K562 (cell line): ENCODE measurements around the gene SLC7A8.

ENCODE experiments used
- BCLAF1 ChIP-seq, 2 experiments: fragments of 450-650 bp in 1 of 2; IDR thresholded peaks; 2 replicates each; pipeline ENCODE4 v1.6.1; 2011 to 2017; ENCODE audit warnings: low read depth in 2 of 2, antibody characterized with exemption in 1 of 2, borderline replicate concordance in 1 of 2, low read length in 1 of 2, mild to moderate bottlenecking in 1 of 2, mixed read lengths in 1 of 2; ENCODE audit not compliant: control insufficient read depth in 1 of 2
- CTCF ChIP-seq, 3 experiments: IDR thresholded peaks in 2 of 3; conservative IDR thresholded peaks in 1 of 3; 2 replicates each; pipeline ENCODE4 v1.5.1; 2011 to 2012; ENCODE audit warnings: low read length in 3 of 3, mild to moderate bottlenecking in 3 of 3, control low read depth in 2 of 3, improper control_type of control experiment in 1 of 3, inconsistent platforms in 1 of 3, low read depth in 1 of 3, mixed read lengths in 1 of 3, moderate library complexity in 1 of 3; ENCODE audit not compliant: insufficient read depth in 2 of 3
- ETS1 ChIP-seq: conservative IDR thresholded peaks from 2 replicates; pipeline ENCODE4 v1.6.1; 2011; ENCODE audit warnings: low read depth, mild to moderate bottlenecking, low read length; ENCODE audit not compliant: control insufficient read depth
- NBN ChIP-seq: fragments of 450-650 bp; IDR thresholded peaks from 2 replicates; pipeline ENCODE4 v1.6.1; 2016; ENCODE audit warnings: low read depth, mild to moderate bottlenecking
- PKNOX1 ChIP-seq: fragments of 450-650 bp; IDR thresholded peaks from 2 replicates; pipeline ENCODE4 v1.6.1; 2016
- PML ChIP-seq: IDR thresholded peaks from 2 replicates; pipeline ENCODE4 v1.6.1; 2012; ENCODE audit warnings: low read length, inconsistent platforms
- POLR2A ChIP-seq: fragments of 450-650 bp; conservative IDR thresholded peaks from 2 replicates; pipeline ENCODE4 v1.6.1; 2016
- TAF7 ChIP-seq: fragments of 450-650 bp; IDR thresholded peaks from 2 replicates; pipeline ENCODE4 v1.6.1; 2016; ENCODE audit warnings: missing genetic modification characterization, missing compliant biosample characterization
- USF1 ChIP-seq: sonication (generic); formaldehyde crosslinking; IDR thresholded peaks from 2 replicates; pipeline ENCODE4 v1.9.0; 2022; ENCODE audit warnings: mild to moderate bottlenecking, missing genetic modification reagents
- ZNF24 ChIP-seq: fragments of 450-650 bp; IDR thresholded peaks from 2 replicates; pipeline ENCODE4 v1.6.1; 2016
- ZNF589 ChIP-seq: fragments of 200-800 bp; sonication (Bioruptor generic); IDR thresholded peaks from 2 replicates; pipeline ENCODE4 v1.6.1; 2016; ENCODE audit warnings: low read depth, missing genetic modification characterization, missing compliant biosample characterization

GRCh38 chr14:23186913-23187654 is 3.6 kb upstream of the SLC7A8 start:
- TF ChIP-seq ZNF589 (CRISPR knock-in tag): no peak
- no peak for TF ChIP-seq PKNOX1
- peak; percentile 87 to 97 (median 93) for TF ChIP-seq CTCF (IDR thresholded peaks at IDR 0.05 in 2 of 3, conservative IDR thresholded peaks at IDR 0.05 in 1 of 3; ENCODE audit: insufficient read depth in 2 of 3, low read depth in 1 of 3, low read length in 3 of 3)
- no peak for TF ChIP-seq USF1 (CRISPR knock-in tag)
- TF ChIP-seq POLR2A: no peak
- no peak for TF ChIP-seq PML
- no peak for TF ChIP-seq NBN
- no peak for TF ChIP-seq ETS1
- no peak for TF ChIP-seq ZNF24
- no peak for TF ChIP-seq BCLAF1 (IDR thresholded peaks at IDR 0.05; ENCODE audit: borderline replicate concordance in 1 of 2, control insufficient read depth in 1 of 2, low read depth in 2 of 2, low read length in 1 of 2)
- no peak for TF ChIP-seq TAF7 (tag)
